Measurements from ENCODE around the gene ARHGAP22.

- TF ChIP-seq CTCF (IDR thresholded peaks at IDR 0.05) (no peak), POLR2A (IDR thresholded peaks at IDR 0.05) (no peak), POLR2AphosphoS5 (IDR thresholded peaks at IDR 0.05; ENCODE audit: insufficient read depth in 1 of 2, low read depth in 1 of 2) (no peak)
Observed at GRCh38 chr10:48429309-48429708, 175.6 kb downstream of the ARHGAP22 start.

Data from vagina (tissue), 2 donors.